ENCODE measurements around the gene TBCD.

Gene TBCD

DNA sequence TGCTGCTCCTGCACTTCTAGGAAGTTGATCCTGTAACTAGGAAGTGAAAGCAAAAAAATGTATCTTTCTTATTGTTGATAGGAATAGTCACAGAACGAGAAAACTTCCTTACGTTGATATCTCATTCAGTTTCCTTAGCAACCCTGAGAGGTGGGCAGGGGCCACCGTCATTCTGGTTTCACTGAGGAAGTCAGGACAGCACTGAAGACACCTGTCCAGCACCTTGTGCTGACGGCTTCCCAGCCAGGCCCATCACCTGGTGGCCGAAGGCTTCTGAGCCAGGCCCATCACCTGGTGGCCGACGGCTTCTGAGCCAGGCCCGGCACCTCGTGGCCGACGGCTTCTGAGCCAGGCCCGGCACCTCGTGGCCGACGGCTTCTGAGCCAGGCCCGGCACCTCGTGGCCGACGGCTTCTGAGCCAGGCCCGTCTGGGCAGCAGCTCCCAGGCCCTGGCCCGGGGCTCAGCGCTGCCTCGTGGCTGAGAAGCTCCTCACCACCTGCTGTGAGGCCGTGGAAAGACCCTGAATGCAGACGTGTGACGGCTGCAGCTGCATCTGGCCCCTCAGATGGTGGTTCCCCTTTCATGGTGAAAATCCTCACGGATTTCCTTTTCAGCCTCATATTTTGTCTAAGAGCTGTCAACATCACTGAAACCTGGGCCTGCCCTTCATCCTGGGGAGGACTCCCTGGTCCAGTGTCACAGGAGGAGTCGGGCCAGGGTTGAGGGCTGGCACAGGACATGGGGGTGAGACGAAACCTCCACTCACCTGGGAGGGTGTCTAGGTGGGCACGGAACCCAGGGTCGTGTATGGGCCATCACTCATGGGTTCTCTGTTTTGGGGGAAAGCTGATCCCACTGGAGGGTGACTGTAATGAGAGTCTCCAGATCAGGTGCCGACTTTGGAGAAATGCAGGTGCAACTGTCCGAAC lies 121.0 kb downstream of the TBCD start:
- DNase-seq = no peak

DNA sequence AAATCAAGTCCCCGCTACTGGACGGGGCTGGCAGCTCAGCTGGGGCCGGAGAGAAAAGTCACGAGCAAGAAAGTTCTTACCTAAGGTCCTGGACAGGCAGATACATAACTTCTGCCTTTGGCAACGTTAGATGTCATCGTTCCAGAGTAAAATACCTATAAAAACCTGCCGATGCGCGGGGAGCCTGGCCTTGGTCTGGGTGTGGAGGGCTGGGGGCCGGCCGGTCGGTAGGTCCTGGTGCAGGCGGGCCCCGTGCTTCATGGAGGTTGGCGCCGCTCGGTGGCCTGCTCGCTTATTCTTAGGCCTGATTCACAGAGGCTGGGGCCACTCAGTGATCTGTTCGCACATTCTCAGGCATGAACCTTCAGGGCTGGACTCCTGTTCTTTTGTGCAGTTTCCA lies 121.7 kb downstream of the TBCD start:
- DNase-seq = no peak

DNA sequence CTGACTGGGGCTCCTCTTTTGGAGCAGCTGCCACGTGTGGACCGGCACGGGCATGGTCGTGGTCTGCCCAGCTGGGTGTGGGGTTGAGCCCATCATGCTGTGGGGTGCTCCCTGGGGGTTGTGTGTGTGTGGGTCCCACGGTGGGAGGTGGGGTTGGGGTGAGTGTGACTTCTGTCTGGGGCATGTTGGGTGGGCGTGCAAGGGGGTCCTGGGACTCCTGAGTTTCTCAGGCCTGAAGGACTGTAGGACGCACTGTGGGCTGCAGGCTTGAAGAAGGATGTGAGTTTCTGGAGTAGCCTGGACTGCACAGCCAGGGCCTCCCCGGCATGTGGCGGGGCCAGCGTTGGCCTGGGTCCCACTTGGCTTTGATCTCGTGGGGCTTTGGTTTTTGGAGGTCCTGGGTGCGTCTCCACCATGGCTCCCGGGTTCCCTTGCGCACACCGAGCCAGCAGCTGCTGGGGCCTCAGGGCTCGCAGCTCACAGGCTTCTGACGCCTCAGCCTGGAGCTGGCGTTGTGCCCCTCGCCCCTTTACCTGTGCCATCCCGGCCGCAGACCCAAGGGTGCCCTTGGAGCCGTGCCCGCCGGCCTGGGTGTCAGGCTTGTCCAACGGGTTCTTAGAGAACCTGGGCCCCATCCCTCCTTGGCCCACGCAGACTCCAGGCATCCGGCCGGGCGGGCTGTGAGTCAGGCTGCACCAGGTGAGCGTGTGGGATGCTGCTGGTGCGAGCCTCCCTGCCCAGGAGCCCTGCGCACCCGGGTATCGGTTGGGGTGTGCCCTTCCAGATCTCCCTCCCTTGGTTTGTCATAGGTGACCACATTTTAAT lies 122.4 kb downstream of the TBCD start:
- no peak for DNase-seq

DNA sequence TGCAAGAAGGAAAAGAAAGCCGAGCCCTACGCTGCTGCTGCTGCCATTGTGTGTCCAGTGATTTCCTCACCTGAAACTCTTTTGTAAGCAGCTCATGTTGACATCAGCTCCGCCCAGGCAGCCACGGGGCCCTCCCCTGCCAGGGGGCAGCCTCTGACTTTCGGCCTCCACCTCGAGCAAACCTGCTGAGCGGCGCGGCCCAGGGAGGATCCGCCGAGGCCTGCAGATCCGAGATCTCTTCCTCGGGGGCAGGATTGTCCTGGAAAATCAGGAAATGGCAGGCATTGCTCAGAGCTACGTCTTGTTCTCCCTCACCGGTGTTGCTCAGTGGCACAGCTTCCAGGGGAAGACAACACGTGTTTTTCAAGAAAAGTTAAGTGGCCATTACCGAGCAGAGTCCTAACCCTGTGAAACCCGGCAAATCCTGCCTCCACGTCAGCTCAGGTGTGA lies 123.6 kb downstream of the TBCD start:
- DNase-seq = no peak

DNA sequence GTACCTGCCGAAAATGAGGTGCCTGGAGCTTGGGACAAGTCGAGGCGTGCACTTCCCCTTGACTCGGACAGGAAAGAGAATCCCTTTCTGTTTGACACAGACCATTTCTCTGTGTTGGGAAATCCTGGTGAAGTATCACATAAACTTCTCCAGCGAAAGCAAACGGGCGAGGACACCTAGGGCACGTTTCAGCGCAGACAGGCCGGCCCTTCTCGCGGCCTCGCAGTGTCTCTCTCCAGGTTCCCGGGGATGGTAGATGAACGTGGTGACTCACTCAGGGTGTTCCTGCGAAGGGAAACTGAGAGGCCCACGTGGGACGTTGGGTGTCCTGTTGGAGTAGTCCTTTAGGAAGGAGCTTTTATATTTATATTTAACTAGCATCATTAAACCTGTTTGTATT lies 124.3 kb downstream of the TBCD start:
- DNase-seq = no peak

DNA sequence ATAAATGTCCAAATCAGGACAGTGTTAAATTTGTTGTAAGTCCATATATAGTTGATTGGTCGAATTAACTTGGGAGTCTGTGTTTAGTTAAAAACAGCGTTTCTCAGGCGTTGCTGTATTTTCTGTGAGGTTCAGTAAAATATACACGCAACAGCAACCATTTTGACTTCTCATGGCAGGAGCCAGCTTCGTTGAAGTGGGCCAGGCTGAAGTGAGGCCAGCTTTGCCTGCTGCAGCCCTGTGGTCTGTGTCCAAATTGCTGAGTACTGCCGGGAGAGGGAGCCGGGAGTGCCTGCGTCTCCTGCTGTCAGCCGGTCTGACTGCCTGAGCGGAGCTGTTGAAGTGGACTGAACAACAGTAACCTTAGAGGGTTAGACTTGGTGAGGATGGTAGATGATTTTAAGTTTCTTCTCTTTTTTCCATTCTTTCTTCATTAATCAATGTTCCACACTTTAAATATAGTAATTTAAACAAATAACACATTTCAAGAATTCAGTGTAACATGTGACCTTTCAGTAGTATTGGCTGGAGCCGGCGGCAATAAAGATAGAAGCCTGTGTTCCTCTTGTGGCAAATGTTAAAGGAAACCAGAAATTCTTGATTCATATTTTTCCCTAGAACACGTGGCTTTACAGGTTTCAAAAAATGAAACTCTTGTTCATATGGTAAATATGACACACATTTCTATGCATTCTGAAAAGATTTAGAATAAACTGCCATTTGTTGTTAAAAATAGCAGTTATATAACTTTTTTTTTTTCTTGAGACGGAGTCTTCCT lies 124.9 kb downstream of the TBCD start:
- DNase-seq = no peak

DNA sequence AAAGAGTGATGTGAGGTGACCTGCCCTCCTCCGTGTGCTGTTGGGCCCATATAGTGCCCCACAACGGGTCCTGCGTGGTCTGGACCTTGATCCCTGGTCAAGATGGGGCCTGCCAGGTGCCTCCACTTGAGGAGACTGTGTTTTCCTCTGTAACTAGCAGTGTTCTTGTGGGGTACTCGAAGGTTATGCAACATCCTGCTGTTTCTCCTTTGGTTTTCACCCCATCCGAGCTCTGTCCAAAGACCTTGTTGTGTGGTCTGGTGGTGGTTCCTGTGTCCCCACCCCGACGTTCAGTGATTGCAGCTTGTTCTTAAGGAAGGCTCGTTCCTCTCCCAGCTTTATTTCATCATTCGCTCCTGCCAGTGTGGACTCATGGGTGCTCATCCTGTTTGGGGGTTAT lies 126.7 kb downstream of the TBCD start:
- no peak for DNase-seq

DNA sequence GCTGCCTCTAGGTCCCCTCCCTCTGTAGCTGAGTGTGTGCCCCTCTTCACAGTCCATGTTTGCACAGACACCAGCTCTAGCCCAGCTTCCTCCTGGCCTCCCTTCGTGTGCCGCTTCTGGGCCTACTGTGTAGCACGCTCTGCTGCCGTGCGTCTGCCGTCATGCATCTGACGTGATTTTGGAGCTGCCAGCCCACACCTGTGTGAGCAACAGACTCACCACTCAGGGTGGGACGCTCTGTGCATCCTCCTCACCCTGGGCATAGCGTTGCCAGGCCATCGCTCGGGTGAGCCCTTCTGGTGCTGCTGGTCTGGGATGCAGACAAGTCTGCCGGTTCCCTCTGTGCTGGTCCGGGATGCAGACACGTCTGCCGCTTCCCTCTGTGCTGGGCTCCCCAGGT lies 127.4 kb downstream of the TBCD start:
- no peak for DNase-seq

DNA sequence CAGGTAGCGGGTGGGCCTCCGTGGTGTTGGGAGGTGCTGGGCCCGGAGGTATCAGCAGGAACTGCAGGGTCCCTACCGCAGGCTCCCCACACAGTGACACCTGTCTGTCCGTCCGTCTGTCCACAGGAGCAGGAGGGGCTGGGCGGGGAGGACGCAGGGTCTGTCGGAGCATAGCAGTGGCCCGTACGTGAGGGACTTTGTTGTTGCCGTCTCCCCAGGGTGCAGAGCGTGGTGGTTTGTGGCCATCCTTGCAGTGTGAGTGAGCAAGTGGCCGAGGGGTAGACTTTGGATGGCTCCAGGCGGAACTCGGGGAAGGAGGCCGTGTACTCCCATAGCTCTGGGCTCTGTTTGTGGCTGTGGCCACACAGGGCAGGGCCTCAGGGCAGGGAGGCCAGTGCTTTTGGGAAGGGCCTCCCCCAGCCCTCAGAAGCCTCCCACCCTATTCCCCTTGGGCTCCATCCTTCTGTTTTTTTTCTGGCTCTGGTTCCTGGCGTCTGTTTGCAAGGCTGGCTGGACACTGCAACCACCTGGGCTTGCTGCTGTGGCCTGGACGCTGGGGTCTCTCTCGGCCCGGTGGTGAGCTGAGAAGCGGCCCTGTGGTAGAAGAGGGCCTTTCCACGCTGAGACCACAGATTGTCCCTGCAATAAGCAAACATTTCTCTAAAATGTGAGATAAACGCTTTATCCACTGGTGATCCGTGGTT lies 128.9 kb downstream of the TBCD start:
- DNase-seq = no peak

DNA sequence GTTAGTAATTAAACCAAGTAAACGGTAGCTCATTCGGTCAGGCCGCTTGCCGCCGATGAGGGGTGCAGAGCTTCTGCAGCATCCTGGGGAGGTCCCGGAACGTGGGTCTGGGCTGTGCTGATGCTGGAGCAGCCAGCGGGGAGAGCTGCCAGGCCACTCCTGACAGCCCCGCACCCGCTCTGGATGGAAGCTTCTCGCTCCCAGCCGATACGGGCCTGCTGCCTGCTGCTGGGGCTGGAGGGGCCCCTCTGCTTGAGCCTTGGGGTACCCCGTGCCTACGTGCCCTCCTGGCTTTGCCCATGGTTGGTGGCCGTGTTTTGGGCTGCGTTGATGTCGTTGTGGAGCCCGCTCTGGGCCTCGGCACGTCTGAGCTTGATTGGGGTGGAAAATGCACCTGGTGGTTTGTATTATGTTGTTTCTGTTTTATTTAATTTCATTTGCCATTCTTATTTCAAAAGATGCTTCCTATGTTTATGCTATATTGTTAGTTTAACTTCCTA lies 129.5 kb downstream of the TBCD start:
- no peak for DNase-seq

DNA sequence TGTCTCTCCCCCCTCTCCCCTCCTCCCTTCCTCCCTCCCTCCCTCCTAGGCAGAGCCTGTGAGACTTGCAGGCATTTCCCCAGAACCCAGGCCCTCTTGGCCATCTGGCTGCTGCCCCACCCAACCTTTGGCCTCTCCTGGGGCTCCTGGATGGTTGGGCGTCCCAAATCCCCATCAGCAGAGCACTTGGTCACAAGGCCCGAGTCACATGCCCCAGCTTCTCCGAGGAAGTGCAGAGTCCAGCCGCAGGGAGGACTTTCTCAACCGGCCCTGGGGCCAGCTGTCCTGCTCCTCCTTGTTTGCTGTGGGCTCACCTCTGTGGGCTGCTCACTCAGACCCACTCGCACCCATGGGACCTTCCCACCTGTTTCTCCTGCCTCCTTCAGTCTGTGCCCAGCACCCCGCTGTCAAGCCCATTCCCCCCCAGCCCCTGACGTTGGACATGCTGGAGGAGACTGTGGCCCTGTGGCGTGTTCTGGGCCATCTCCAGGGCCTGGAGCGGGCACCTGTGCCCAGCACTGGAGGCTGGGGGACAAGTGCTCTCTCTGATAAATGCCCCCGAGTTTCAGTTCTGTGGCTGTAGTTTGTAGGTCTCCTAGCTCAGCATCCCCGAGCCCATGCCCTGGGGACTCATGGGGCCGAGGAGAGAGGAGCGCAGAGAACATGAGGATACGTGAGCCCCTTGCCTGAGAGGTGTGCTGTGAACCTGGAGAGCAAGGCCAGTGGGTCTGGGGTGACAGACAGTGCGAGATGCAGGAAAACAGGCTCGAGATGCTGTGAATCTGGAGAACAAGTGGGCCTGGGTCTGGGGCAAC lies 130.2 kb downstream of the TBCD start:
- DNase-seq = no peak

DNA sequence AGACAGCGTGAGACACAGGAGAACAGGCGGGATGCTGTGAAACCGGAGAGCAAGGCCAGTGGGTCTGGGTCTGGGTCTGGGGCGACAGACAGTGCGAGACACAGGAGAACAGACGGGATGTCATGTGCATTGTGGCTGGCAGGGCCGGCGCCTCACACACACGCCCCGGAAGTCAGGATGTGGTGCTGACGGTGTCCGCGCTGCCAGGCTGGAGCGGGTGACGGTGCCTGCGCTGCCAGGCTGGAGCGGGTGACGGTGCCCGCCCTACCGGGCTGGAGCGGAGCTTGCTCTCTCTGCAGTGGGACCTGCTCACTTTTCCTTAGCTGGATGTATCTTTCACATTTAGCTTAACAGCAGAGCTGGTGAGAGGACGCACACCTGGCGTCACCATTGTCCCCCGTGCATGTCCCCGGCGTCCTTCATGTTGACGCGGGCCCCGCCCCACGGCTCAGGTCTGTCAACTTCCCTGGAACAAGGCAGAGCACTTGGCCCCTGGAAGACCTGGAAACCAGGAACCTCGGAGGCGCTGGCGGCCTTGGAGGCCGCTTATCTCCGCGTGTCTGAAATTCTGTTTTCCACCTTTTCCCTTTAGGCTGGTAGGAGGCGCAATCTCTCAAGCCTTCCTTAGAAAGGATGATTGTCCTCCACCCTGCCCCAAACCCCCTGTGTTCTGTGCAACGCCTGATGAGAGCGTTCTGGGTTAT lies 131.0 kb downstream of the TBCD start:
- DNase-seq = peak; percentile 69

DNA sequence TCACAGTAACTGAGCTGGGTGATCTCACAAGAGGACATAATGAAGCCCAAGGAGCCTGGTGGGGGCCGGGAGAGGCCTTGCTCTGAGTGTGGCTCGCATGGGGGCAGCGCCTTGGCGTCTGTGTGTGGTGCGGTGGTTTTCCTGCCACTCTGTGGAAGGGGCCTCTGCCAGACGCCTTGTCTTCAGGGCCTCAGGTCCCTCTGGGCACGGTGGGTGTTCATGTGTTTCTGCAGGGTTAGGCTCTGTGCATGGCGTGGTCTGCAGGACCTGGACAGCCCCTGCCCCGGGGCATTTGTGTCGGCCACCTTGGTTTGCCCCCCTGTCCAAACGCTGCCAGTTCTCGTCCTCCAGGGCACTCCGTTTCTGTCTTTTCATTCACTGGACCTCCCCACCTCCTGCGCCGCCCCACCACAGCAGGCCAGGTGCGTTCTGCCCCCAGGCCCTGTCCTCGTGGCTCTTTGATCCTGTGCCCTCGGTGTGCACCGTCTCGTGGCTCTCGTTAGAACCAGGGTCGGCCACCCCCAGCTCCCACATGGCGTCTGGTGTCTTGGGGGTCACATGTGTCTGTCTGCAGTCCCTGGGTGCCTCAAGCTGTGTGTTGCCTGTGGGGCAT lies 131.7 kb downstream of the TBCD start:
- DNase-seq = no peak

DNA sequence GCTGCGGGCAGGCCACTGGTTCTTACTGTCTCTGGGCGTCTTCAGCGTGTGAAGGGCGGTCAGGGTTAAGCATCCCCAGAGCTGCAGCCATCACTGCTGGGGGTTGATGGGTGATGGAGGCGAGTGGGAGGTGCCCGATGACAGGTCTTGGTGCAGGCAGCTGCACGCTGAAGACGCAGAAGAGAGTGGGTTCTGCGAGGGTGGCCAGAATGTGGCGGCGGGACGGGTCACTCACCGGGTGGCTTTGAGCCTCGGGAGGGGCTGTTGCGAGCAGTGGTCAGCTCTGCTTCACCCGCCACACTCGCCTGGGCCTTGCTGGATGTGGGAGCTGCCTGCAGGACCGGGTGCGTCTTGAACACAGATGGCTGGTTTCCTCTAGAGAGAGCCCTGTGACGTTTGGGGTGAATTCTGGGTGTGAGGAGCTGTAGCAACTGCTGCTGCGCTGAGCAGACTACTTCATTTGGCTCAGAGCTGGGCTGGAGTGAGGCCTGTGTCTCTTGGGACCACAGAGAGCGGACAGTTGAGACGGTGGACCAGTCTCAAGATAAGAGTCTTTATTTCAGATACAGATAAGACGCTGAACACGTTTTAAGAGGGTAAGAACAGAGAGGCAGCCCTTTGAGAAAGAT lies 132.6 kb downstream of the TBCD start:
- DNase-seq = no peak

DNA sequence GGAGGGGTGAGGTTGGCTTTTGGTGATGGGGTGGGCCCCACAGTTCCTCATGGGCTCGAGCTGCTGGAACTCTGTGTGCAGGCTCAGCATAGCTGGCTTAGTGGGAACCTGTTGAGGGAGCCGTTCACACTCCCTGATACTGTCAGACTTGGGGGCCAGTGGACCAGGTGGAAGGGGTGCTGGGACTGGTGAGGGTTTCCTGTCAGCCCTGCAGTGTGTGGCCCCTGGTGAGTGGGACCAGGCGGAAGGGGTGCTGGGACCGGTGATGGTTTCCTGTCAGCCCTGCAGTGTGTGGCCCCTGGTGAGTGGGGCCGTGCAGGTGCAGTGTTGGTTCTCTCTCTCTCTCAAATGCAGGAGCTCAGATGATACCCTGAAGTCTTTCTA lies 133.1 kb downstream of the TBCD start:
- DNase-seq = no peak

DNA sequence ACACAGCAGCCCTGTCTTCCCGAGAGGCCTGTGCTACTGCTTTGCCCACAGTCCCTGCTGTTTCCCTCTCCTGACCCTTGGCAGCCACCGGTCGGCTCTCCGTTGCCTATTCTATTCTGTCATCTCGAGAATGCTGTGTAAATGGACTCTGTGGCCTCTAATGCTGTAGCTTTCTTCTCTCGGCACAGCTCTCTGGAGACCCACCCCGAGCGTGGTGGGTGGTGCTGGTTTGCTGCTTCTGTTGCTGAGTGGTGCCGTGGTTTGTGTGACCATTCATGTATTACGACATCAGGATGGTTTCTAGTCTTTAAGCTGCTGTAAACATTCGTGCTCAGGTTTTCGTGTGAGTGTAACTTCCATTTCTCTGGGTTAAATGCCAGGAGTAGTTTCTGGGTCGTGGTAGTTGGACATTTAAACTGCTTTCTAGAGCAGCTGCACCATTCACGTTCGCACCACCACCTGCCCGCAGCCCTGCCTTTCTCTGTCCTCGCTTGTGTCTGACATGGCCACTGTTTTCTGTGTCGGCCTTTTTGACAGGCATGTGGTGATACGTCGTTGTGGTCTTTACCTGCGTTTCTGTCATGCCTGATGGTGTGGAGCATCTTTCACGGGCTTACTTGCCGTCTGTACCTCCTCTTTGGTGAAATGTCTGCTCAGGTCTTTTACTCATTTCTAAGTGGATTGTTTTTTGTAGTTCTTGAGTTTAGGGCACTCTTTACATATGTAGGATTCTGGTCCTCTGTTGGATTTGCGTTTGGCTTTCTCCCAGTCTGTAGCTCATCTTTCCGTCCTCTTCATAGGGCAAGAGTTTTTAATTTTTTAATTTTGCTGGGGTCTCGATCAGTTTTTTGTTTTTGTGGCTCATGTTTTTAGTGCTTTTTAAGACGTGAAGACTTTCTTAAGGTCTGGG lies 135.6 kb downstream of the TBCD start:
- no peak for DNase-seq

DNA sequence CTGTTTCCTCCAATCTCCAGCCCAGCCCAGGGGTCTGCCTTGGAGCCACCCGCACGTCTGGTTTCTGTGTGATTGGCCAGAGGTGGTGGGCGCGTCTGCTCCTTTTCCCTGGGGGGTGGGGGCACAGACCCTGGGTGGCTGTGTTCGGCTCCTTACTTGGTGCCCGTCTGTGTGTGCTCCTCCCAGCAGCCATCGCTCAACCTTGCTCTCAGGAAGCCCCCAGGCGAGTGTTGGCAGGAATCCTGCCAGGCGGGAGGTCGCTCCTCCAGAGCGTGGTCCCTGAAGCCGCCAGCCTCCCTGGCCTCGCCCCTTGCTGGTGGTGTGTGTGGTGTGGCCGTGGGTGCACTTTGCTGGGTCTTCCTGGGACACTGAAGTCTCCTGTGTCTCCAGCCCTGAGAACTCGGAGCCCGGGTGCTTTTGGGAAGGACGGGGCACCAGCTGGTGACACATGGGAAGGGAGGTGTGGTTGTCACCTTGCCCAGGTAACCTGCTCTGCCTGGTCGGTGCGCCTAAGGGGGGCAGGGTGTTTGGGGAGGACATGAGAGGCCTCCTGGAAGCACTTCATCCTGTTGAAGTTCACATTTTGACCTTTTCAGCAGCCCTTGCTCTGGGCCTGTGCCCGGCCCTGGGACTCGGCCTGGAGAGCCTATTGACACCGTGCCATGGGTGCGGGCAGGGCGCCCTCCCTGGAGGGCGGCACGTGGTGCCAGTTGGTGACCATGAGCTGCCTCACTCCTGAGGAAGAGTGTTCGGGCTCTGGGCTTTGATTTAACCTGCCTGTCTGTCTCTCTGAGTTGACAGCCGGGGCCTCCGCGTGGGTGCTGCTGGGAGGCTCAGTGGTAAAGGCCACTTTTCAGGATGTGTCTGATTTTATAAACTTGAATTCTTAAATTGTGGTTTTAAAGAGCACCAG lies 137.0 kb downstream of the TBCD start:
- DNase-seq = no peak
